ENCODE results near the gene SAT1. TPM values are rescaled to one million over a fixed set of nuclear protein-coding genes. Genes with fewer than 3 reads are reported as not detected.
"Not testable (repeated sequence)": the region's sequence is repeated elsewhere in the genome, so short reads cannot be mapped to it uniquely, and the experiment has no call there.

Gene SAT1
- 100 to 1,000 TPM; 301 to 608 TPM for total RNA-seq

GRCh38 chrX:23782863-23783588 is at the start of gene SAT1:
Gene SAT1, plus strand, starts transcription at chrX:23783173. Its CDS starts 179 bp downstream, at chrX:23783352.
- Histone ChIP-seq H3K27me3 (no peaks in the 10 kb centered on the region), H3K9me3 (no peaks in the 10 kb centered on the region), H3K9ac (ENCODE audit: low read depth in 2 of 2, low read length in 2 of 2) (peak within 1 kb of the TSS; percentile 67 to 85), H3K36me3 (no peaks in the 10 kb centered on the region), H3K4me3 (peak within 1 kb of the TSS; percentile 42), H3K27ac (peak within 1 kb of the TSS; percentile 80), H3K4me1 (no peaks in the 10 kb centered on the region)
- intact Hi-C loops (cut with DNase I): loop anchor here (5.0 kb wide), 1 partner anchor 119 kb away; no protein-coding TSS in a partner anchor
- peak; percentile 95 for DNase-seq
- TF ChIP-seq CTCF (IDR thresholded peaks at IDR 0.05): peak; percentile 74

- Histone ChIP-seq H3K9ac (ENCODE audit: low read depth in 2 of 2, low read length in 2 of 2) (no peak overlapping the region), H3K4me3 (no peak overlapping the region), H3K36me3 (no peaks in the 10 kb centered on the region), H3K4me1 (no peaks in the 10 kb centered on the region), H3K27me3 (no peaks in the 10 kb centered on the region), H3K27ac (no peak overlapping the region), H3K9me3 (no peaks in the 10 kb centered on the region)
- TF ChIP-seq CTCF (IDR thresholded peaks at IDR 0.05): no peak
- intact Hi-C loops (cut with DNase I): no loop called here
- no peak for DNase-seq
These were observed 46.9 kb upstream of the SAT1 start for GRCh38 chrX:23736030-23736429.

- Histone ChIP-seq H3K9me3 (no peaks in the 10 kb centered on the region), H3K27me3 (no peaks in the 10 kb centered on the region), H3K4me1 (no peaks in the 10 kb centered on the region), H3K36me3 (no peaks in the 10 kb centered on the region), H3K9ac (ENCODE audit: low read depth in 2 of 2, low read length in 2 of 2) (no peak overlapping the region), H3K27ac (no peak overlapping the region), H3K4me3 (no peak overlapping the region)
- intact Hi-C loops (cut with DNase I): no loop called here
- DNase-seq: no peak
- no peak for TF ChIP-seq CTCF (IDR thresholded peaks at IDR 0.05)
These were observed 45.6 kb upstream of the SAT1 start for GRCh38 chrX:23737413-23737812.

GRCh38 chrX:23742174-23742696 is 40.7 kb upstream of the SAT1 start:
- Histone ChIP-seq H3K36me3 (no peaks in the 10 kb centered on the region), H3K27me3 (no peaks in the 10 kb centered on the region), H3K4me3 (peak overlapping the region; percentile 62), H3K9ac (ENCODE audit: low read depth in 2 of 2, low read length in 2 of 2) (peak overlapping the region; percentile 54 to 77), H3K9me3 (no peaks in the 10 kb centered on the region), H3K4me1 (no peaks in the 10 kb centered on the region), H3K27ac (peak overlapping the region; percentile 80)
- DNase-seq: peak; percentile 35
- intact Hi-C loops (cut with DNase I): no loop called here
- TF ChIP-seq CTCF (IDR thresholded peaks at IDR 0.05): no peak

- H3K27ac ChIP-seq: peak within 1 kb of the TSS; percentile 80
These were observed 40.0 kb upstream of the SAT1 start, which contains the start of gene ACOT9 for GRCh38 chrX:23742697-23743622. Gene ACOT9, minus strand, starts transcription at chrX:23743276. Its CDS starts 132 bp downstream, at chrX:23743144.

GRCh38 chrX:23743623-23743971 is 39.4 kb upstream of the SAT1 start:
- not testable (repeated sequence) for H3K4me1 ChIP-seq

More at GRCh38 chrX:23742697-23743622, 40.0 kb upstream of the SAT1 start, which contains the start of gene ACOT9:
- TF ChIP-seq CTCF (IDR thresholded peaks at IDR 0.05): no peak
- Histone ChIP-seq H3K4me3 (peak within 1 kb of the TSS; percentile 62), H3K4me1 (no peaks in the 10 kb centered on the region), H3K27me3 (no peaks in the 10 kb centered on the region), H3K9ac (ENCODE audit: low read depth in 2 of 2, low read length in 2 of 2) (peak within 1 kb of the TSS; percentile 54 to 77), H3K9me3 (no peaks in the 10 kb centered on the region), H3K36me3 (no peaks in the 10 kb centered on the region)
- peak; percentile 88 for DNase-seq
- intact Hi-C loops (cut with DNase I): no loop called here

More at GRCh38 chrX:23743623-23743971, 39.4 kb upstream of the SAT1 start:
- DNase-seq; H3K9me3 ChIP-seq; intact Hi-C loops (cut with DNase I); H3K27me3 ChIP-seq; H3K36me3 ChIP-seq: not testable (repeated sequence)
- H3K4me3 ChIP-seq: peak overlapping the region; percentile 62
- peak overlapping the region; percentile 55 for H3K27ac ChIP-seq
- peak overlapping the region in 1 of 2 donors; percentile 54 for H3K9ac ChIP-seq (ENCODE audit: low read depth in 2 of 2, low read length in 2 of 2)
